SK-N-SH (cell line): Measurements from ENCODE around the gene LRRC3B. TPM values are rescaled to one million over a fixed set of nuclear protein-coding genes. Genes with fewer than 3 reads are reported as not detected.

Source experiments
- CTCF ChIA-PET: fragments of 300-600, 350-600 bp; formaldehyde crosslinking; extraction: SDS; loops from one replicate; lab custom pipeline; 2021; lab: Yijun Ruan, JAX
- POLR2A ChIA-PET: fragments of 350-600 bp; sonication (Branson Sonifier 250); formaldehyde crosslinking; extraction: SDS; loops from one replicate; lab custom pipeline; 2020; ENCODE audit warnings: antibody characterized with exemption, inconsistent platforms; lab: Yijun Ruan, JAX
- DNase-seq: peaks from one replicate; pipeline ENCODE4 v3.0.0; 2012
- H2AFZ ChIP-seq: fragments of 200-600 bp; sonication (generic); 2 replicates; pipeline ENCODE4 v1.8.1; 2016; ENCODE audit warnings: antibody characterized with exemption, mild to moderate bottlenecking, low read depth
- H3F3A ChIP-seq: fragments of 200-600 bp; sonication (generic); replicated peaks from 2 replicates; pipeline ENCODE3; 2016; ENCODE audit warnings: antibody characterized with exemption, mild to moderate bottlenecking; ENCODE audit not compliant: insufficient read depth
- H3K27ac ChIP-seq, 2 experiments: fragments of 200-500 bp in 1 of 2; fragments of 200-600 bp in 1 of 2; sonication (Bioruptor generic) in 1 of 2; sonication (generic), shearing (Covaris generic) in 1 of 2; 2 replicates each; pipeline versions ENCODE4 v1.5.1 to v1.6.1; 2014 to 2016; ENCODE audit warnings: low read depth in 2 of 2, inconsistent platforms in 1 of 2, low read length in 1 of 2, mild to moderate bottlenecking in 1 of 2, mixed read lengths in 1 of 2
- H3K27me3 ChIP-seq: fragments of 200-600 bp; sonication (generic), shearing (Covaris generic); 2 replicates; pipeline ENCODE4 v1.6.1; 2016; ENCODE audit warnings: mixed run types; ENCODE audit not compliant: insufficient read depth
- H3K36me3 ChIP-seq, 2 experiments: fragments of 200-500 bp in 1 of 2; fragments of 200-600 bp in 1 of 2; sonication (Bioruptor generic) in 1 of 2; sonication (generic) in 1 of 2; replicated peaks in 1 of 2; 2 replicates each; pipeline versions ENCODE3 to v1.5.1; 2014 to 2016; ENCODE audit warnings: low read length in 1 of 2, mild to moderate bottlenecking in 1 of 2; ENCODE audit not compliant: insufficient read depth in 2 of 2, control insufficient read depth in 1 of 2
- H3K4me1 ChIP-seq, 2 experiments: fragments of 200-500 bp in 1 of 2; fragments of 200-600 bp in 1 of 2; sonication (Bioruptor generic) in 1 of 2; sonication (generic), shearing (Covaris generic) in 1 of 2; 2 replicates each; pipeline versions ENCODE4 v1.5.1 to v1.6.1; 2014 to 2016; ENCODE audit warnings: low read depth in 1 of 2, low read length in 1 of 2, mixed run types in 1 of 2; ENCODE audit not compliant: insufficient read depth in 2 of 2, control insufficient read depth in 1 of 2
- H3K4me2 ChIP-seq: fragments of 200-600 bp; sonication (generic), shearing (Covaris generic); 2 replicates; pipeline ENCODE4 v1.6.1; 2017; ENCODE audit warnings: mixed run types
- H3K4me3 ChIP-seq, 2 experiments: fragments of 200-500 bp in 1 of 2; fragments of 200-600 bp in 1 of 2; sonication (Bioruptor generic) in 1 of 2; sonication (generic), shearing (Covaris generic) in 1 of 2; 2 replicates each; pipeline versions ENCODE4 v1.5.1 to v1.8.1; 2014 to 2016; ENCODE audit warnings: low read depth in 2 of 2, inconsistent platforms in 1 of 2, low read length in 1 of 2, mild to moderate bottlenecking in 1 of 2, mixed read lengths in 1 of 2, moderate library complexity in 1 of 2
- H3K79me2 ChIP-seq: fragments of 200-600 bp; sonication (generic); 2 replicates; pipeline ENCODE4 v1.8.1; 2017; ENCODE audit warnings: mild to moderate bottlenecking; ENCODE audit not compliant: insufficient read depth
- H3K9ac ChIP-seq: fragments of 200-600 bp; sonication (generic); 2 replicates; pipeline ENCODE4 v1.6.1; 2017; ENCODE audit warnings: mixed run types
- H3K9me2 ChIP-seq: fragments of 200-600 bp; sonication (generic); 2 replicates; pipeline ENCODE4 v1.6.1; 2017; ENCODE audit warnings: mixed run types
- H3K9me3 ChIP-seq: fragments of 200-600 bp; sonication (generic); 2 replicates; pipeline ENCODE4 v1.6.1; 2017; ENCODE audit warnings: mixed run types, mild to moderate bottlenecking, moderate library complexity
- H4K20me1 ChIP-seq: fragments of 200-600 bp; sonication (generic); 2 replicates; pipeline ENCODE4 v1.6.1; 2017; ENCODE audit warnings: mild to moderate bottlenecking, mixed run types; ENCODE audit not compliant: insufficient read depth
- CHD2 ChIP-seq: fragments of 150-350 bp; IDR thresholded peaks from 2 replicates; pipeline ENCODE4 v1.6.1; 2018; ENCODE audit warnings: low read length; ENCODE audit not compliant: partially characterized antibody
- ELF1 ChIP-seq: IDR thresholded peaks from 2 replicates; pipeline ENCODE4 v1.4.0; 2012
- GABPA ChIP-seq: IDR thresholded peaks from 2 replicates; pipeline ENCODE4 v1.4.0; 2012; ENCODE audit warnings: low read depth, mild to moderate bottlenecking
- MEF2A ChIP-seq: IDR thresholded peaks from 2 replicates; pipeline ENCODE4 v1.4.0; 2012; ENCODE audit warnings: low read depth, borderline replicate concordance
- NFIC ChIP-seq: IDR thresholded peaks from 2 replicates; pipeline ENCODE4 v1.4.0; 2012; ENCODE audit warnings: borderline replicate concordance
- RAD21 ChIP-seq: IDR thresholded peaks from 2 replicates; pipeline ENCODE4 v1.6.1; 2012; ENCODE audit warnings: mild to moderate bottlenecking, low read length
- RCOR1 ChIP-seq: fragments of 150-350 bp; IDR thresholded peaks from 2 replicates; pipeline ENCODE4 v1.6.1; 2017; ENCODE audit warnings: antibody characterized with exemption, low read length
- RFX5 ChIP-seq: IDR thresholded peaks from 2 replicates; pipeline ENCODE4 v1.6.1; 2012; ENCODE audit warnings: mild to moderate bottlenecking, improper control_type of control experiment, low read length
- RXRA ChIP-seq: IDR thresholded peaks from 2 replicates; pipeline ENCODE4 v1.4.0; 2012; ENCODE audit warnings: low read depth, mild to moderate bottlenecking, borderline replicate concordance
- TCF12 ChIP-seq: IDR thresholded peaks from 2 replicates; pipeline ENCODE4 v1.4.0; 2012
- WGBS: methylation state at CpG from one replicate; pipeline ENCODE4 v1.1.6; 2017; ENCODE audit warnings: low lambda C conversion rate; 5-methylcytosine and 5-hydroxymethylcytosine counted together
- polyA plus RNA-seq, 3 experiments: library from polyadenylated mRNA; depleted of rRNA; stranded (reverse); fragments of >200 nt; gene quantifications; 2 replicates each; pipeline ENCODE4 v1.2.3, GENCODE V29; 2012
- TF ChIP-seq, protein P1 (sequence below): IDR thresholded peaks from 2 replicates; pipeline ENCODE4 v1.4.0; 2012; ENCODE audit warnings: low read depth
- TF ChIP-seq, protein P2 (sequence below): fragments of 200-600 bp; sonication (generic); IDR thresholded peaks from 2 replicates; pipeline ENCODE4 v1.6.1; 2017; ENCODE audit warnings: antibody characterized with exemption, mild to moderate bottlenecking, moderate library complexity
- TF ChIP-seq, protein P3 (sequence below): IDR thresholded peaks from 2 replicates; pipeline ENCODE4 v1.6.1; 2012; ENCODE audit warnings: mild to moderate bottlenecking, low read depth, low read length, moderate library complexity
- TF ChIP-seq, protein P4 (sequence below): IDR thresholded peaks from 2 replicates; pipeline ENCODE4; 2012

Gene LRRC3B
- polyA plus RNA-seq, 1 of the 3 experiments (the other 2 are of a cell fraction): not detected

DNA sequence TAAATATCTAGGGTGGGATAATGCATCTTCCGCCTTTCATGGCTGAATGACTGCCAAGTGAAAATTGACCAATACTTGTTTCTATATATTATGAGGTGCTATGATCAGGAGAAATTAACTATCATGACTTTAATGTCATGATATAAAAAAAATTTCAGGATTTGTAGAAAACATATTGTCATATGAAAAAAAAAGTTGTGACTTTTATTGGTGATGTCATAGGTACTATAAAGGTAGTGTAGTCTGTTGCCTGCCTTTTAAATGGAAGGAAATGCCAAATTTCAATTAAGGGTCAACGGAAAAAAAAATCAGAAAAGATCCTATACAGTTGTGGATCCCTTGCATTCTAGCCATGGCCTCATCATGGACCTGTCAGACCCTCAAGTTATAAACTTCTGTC, 15.5 kb downstream of the LRRC3B start:
- ChIA-PET POLR2A (no interaction called here), CTCF (interaction anchor here (1.2 kb wide), 1 partner anchor 75 kb away, joined by 3 read pairs; no protein-coding TSS in a partner anchor)
- no peaks in the 10 kb centered on the region for H3K36me3 ChIP-seq
- H3K4me3 ChIP-seq: no peak overlapping the region
- no peaks in the 10 kb centered on the region for H3K9me2 ChIP-seq
- H3K9ac ChIP-seq: no peak overlapping the region
- no peaks in the 10 kb centered on the region for H4K20me1 ChIP-seq
- H3K27ac ChIP-seq: no peak overlapping the region
- WGBS: 23% methylated on average over 2 of the region's 2 CpGs
- H3K4me1 ChIP-seq: no peaks in the 10 kb centered on the region
- no peak for DNase-seq
- H3K79me2 ChIP-seq: no peaks in the 10 kb centered on the region
- no peaks in the 10 kb centered on the region for H3F3A ChIP-seq
- H3K4me2 ChIP-seq: no peak overlapping the region
- H3K9me3 ChIP-seq: no peaks in the 10 kb centered on the region
- TF ChIP-seq, protein P1, sequence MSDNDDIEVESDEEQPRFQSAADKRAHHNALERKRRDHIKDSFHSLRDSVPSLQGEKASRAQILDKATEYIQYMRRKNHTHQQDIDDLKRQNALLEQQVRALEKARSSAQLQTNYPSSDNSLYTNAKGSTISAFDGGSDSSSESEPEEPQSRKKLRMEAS: no peak
- no peaks in the 10 kb centered on the region for H3K27me3 ChIP-seq
- no peak overlapping the region for H2AFZ ChIP-seq

DNA sequence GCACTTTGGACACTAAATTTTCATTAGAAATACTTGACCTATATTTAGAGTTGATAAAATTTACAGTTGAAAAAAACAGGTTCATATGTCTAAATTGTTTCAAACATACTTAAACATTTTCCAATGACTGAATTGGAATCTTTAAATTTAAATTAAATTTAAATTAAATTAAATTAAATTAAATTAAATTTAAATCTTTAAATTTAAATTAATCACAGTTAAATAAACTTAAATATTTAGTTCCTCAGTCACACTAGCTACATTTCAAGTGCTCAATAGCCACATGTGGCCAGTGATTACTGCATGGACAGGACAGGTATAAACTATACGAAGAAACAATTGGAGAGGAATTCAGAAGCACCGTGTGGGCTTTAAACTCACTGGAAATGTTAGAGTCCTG, 16.8 kb downstream of the LRRC3B start:
- Histone ChIP-seq H3K79me2 (no peaks in the 10 kb centered on the region), H3K9ac (no peak overlapping the region), H3K4me3 (no peak overlapping the region), H3F3A (no peaks in the 10 kb centered on the region), H3K4me2 (no peak overlapping the region), H3K36me3 (no peaks in the 10 kb centered on the region), H3K27ac (no peak overlapping the region), H3K4me1 (no peaks in the 10 kb centered on the region), H4K20me1 (no peaks in the 10 kb centered on the region), H3K9me3 (no peaks in the 10 kb centered on the region), H3K27me3 (no peaks in the 10 kb centered on the region), H3K9me2 (no peaks in the 10 kb centered on the region), H2AFZ (no peak overlapping the region)
- no peak for TF ChIP-seq CHD2
- CTCF ChIA-PET: interaction anchor here (1.2 kb wide), 1 partner anchor 73 kb away, joined by 3 read pairs; no protein-coding TSS in a partner anchor
- POLR2A ChIA-PET: no interaction called here
- no peak for DNase-seq
- WGBS: 4% methylated on average over 2 of the region's 2 CpGs

DNA sequence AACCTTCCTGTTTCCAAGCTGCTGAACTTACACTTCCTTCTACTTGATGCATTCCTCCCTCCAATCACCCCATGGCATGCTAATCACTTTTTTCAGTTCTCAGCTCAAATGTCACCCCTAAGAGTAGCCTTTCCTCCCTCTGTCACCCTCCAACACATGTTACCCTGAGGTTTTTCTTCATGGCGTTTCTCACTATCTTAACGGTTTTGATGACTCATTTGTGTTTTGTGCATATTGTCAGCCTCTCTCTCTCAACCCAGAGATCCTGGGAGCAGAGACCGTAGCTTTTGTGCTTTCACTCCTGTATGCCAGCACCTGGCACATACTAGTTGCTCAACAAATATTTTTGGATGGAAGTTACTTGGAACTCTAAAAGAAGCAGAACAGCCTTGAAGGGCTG, 24.5 kb downstream of the LRRC3B start:
- Histone ChIP-seq H3K27me3 (no peaks in the 10 kb centered on the region), H3K9me2 (no peaks in the 10 kb centered on the region), H3K27ac (no peak overlapping the region), H3K9ac (no peak overlapping the region), H3K36me3 (no peaks in the 10 kb centered on the region), H2AFZ (no peak overlapping the region), H3K4me1 (no peaks in the 10 kb centered on the region), H3K4me2 (no peak overlapping the region), H4K20me1 (no peaks in the 10 kb centered on the region), H3F3A (no peaks in the 10 kb centered on the region), H3K4me3 (no peak overlapping the region), H3K79me2 (no peaks in the 10 kb centered on the region), H3K9me3 (no peaks in the 10 kb centered on the region)
- CTCF ChIA-PET: no interaction called here
- no peak for DNase-seq
- TF ChIP-seq NFIC (no peak), RXRA (no peak), RAD21 (no peak), RCOR1 (no peak), ELF1 (no peak), MEF2A (no peak), GABPA (no peak), RFX5 (no peak), TCF12 (no peak)
- TF ChIP-seq, protein P2, sequence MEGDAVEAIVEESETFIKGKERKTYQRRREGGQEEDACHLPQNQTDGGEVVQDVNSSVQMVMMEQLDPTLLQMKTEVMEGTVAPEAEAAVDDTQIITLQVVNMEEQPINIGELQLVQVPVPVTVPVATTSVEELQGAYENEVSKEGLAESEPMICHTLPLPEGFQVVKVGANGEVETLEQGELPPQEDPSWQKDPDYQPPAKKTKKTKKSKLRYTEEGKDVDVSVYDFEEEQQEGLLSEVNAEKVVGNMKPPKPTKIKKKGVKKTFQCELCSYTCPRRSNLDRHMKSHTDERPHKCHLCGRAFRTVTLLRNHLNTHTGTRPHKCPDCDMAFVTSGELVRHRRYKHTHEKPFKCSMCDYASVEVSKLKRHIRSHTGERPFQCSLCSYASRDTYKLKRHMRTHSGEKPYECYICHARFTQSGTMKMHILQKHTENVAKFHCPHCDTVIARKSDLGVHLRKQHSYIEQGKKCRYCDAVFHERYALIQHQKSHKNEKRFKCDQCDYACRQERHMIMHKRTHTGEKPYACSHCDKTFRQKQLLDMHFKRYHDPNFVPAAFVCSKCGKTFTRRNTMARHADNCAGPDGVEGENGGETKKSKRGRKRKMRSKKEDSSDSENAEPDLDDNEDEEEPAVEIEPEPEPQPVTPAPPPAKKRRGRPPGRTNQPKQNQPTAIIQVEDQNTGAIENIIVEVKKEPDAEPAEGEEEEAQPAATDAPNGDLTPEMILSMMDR: no peak
- TF ChIP-seq, protein P3, sequence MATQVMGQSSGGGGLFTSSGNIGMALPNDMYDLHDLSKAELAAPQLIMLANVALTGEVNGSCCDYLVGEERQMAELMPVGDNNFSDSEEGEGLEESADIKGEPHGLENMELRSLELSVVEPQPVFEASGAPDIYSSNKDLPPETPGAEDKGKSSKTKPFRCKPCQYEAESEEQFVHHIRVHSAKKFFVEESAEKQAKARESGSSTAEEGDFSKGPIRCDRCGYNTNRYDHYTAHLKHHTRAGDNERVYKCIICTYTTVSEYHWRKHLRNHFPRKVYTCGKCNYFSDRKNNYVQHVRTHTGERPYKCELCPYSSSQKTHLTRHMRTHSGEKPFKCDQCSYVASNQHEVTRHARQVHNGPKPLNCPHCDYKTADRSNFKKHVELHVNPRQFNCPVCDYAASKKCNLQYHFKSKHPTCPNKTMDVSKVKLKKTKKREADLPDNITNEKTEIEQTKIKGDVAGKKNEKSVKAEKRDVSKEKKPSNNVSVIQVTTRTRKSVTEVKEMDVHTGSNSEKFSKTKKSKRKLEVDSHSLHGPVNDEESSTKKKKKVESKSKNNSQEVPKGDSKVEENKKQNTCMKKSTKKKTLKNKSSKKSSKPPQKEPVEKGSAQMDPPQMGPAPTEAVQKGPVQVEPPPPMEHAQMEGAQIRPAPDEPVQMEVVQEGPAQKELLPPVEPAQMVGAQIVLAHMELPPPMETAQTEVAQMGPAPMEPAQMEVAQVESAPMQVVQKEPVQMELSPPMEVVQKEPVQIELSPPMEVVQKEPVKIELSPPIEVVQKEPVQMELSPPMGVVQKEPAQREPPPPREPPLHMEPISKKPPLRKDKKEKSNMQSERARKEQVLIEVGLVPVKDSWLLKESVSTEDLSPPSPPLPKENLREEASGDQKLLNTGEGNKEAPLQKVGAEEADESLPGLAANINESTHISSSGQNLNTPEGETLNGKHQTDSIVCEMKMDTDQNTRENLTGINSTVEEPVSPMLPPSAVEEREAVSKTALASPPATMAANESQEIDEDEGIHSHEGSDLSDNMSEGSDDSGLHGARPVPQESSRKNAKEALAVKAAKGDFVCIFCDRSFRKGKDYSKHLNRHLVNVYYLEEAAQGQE: no peak
- TF ChIP-seq, protein P4, sequence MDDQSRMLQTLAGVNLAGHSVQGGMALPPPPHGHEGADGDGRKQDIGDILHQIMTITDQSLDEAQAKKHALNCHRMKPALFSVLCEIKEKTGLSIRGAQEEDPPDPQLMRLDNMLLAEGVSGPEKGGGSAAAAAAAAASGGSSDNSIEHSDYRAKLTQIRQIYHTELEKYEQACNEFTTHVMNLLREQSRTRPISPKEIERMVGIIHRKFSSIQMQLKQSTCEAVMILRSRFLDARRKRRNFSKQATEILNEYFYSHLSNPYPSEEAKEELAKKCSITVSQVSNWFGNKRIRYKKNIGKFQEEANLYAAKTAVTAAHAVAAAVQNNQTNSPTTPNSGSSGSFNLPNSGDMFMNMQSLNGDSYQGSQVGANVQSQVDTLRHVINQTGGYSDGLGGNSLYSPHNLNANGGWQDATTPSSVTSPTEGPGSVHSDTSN: no peak
- POLR2A ChIA-PET: no interaction called here
- 27% methylated on average over 3 of the region's 3 CpGs for WGBS
